Peyer's patch (tissue), 4 donors: Measurements from ENCODE around the gene LRRC72. TPM values are rescaled to one million over a fixed set of nuclear protein-coding genes. Genes with fewer than 3 reads are reported as not detected.
"Not testable (repeated sequence)": the region's sequence is repeated elsewhere in the genome, so short reads cannot be mapped to it uniquely, and the experiment has no call there.

Experiments used
- DNase-seq, 3 donors: peaks; one replicate each; pipeline ENCODE4 v3.0.0-alpha.2; 2017 to 2019
- H3K27ac ChIP-seq, 4 donors: fragments of 200-600 bp; sonication (generic); one replicate each; pipeline ENCODE4 v1.5.1; 2016 to 2019
- H3K27me3 ChIP-seq, 2 donors: fragments of 200-600 bp; sonication (generic); one replicate each; pipeline ENCODE4 v1.5.1; 2019
- H3K36me3 ChIP-seq, 3 donors: fragments of 200-600 bp; sonication (generic); one replicate each; pipeline ENCODE4 v1.5.1; 2016 to 2019
- H3K4me1 ChIP-seq, 4 donors: fragments of 200-600 bp; sonication (generic); one replicate each; pipeline ENCODE4 v1.5.1; 2016 to 2019
- H3K4me3 ChIP-seq, 4 donors: fragments of 200-600 bp; sonication (generic); 1 replicate in 3 of 4; 2 replicates in 1 of 4; pipeline ENCODE4 v1.5.1; 2016 to 2019; ENCODE audit warnings: mild to moderate bottlenecking in 1 of 4
- H3K9me3 ChIP-seq, 4 donors: fragments of 200-600 bp; sonication (generic); one replicate each; pipeline ENCODE4 v1.5.1; 2016 to 2019; ENCODE audit warnings: mild to moderate bottlenecking in 1 of 4
- CTCF ChIP-seq, 6 experiments: fragments of 450-650 bp in 4 of 6; fragments of 200-600 bp in 2 of 6; sonication (generic) in 1 of 6; IDR thresholded peaks; one replicate each; pipeline ENCODE4 v1.5.1; 2017 to 2019; ENCODE audit warnings: antibody characterized with exemption in 6 of 6, mild to moderate bottlenecking in 3 of 6, moderate library complexity in 1 of 6
- POLR2A ChIP-seq, 2 donors: fragments of 450-650 bp; IDR thresholded peaks; one replicate each; pipeline ENCODE4 v1.5.1; 2017; ENCODE audit warnings: antibody characterized with exemption in 2 of 2, mild to moderate bottlenecking in 2 of 2, moderate library complexity in 2 of 2
- total RNA-seq, 4 donors: library from RNA; depleted of rRNA; stranded (reverse); fragments of >200 nt; gene quantifications; one replicate each; pipeline ENCODE4 v1.1.0, GENCODE V29; 2016

LRRC72 gene
- total RNA-seq, 4 donors from 2014 or later: not detected

GRCh38 chr7:16529697-16530096, 3.1 kb downstream of the LRRC72 start:
- TF ChIP-seq POLR2A (IDR thresholded peaks at IDR 0.05) (no peak), CTCF (IDR thresholded peaks at IDR 0.05) (no peak)
- H3K4me1 ChIP-seq: no peaks in the 10 kb centered on the region

DNA sequence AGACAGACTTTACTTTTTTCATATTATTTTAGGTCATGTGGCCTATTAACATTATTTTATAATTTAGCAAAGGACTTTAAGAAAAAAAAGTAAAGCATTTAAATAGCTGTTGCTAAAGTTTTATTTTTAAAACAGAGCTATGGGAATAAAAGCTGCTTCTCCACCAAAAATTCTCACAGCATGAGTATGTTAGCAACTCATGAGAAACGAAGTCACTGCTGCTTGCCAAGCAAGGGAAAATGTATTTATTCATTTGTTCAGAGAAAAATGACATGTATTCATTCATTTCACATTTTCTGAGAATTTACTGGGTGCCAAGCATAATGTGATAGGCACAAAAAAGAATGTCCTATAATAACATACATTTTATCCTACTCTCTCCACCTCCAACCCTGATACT, 5.1 kb downstream of the LRRC72 start:
- no peaks in the 10 kb centered on the region for H3K4me1 ChIP-seq
- no peak overlapping the region for H3K27ac ChIP-seq
- DNase-seq: no peak
- H3K27me3 ChIP-seq: no peaks in the 10 kb centered on the region
- TF ChIP-seq CTCF (IDR thresholded peaks at IDR 0.05): no peak
- no peak for TF ChIP-seq POLR2A (IDR thresholded peaks at IDR 0.05)
- H3K36me3 ChIP-seq: no peaks in the 10 kb centered on the region
- no peaks in the 10 kb centered on the region for H3K9me3 ChIP-seq
- no peak overlapping the region for H3K4me3 ChIP-seq

More at GRCh38 chr7:16529697-16530096, 3.1 kb downstream of the LRRC72 start:
- no peak overlapping the region for H3K27ac ChIP-seq
- no peaks in the 10 kb centered on the region for H3K36me3 ChIP-seq
- no peak for DNase-seq
- H3K9me3 ChIP-seq: no peaks in the 10 kb centered on the region
- H3K27me3 ChIP-seq: no peaks in the 10 kb centered on the region
- no peak overlapping the region for H3K4me3 ChIP-seq

GRCh38 chr7:16532272-16532671, 5.6 kb downstream of the LRRC72 start:
- Histone ChIP-seq H3K27ac (no peak overlapping the region), H3K36me3 (no peaks in the 10 kb centered on the region), H3K4me1 (no peaks in the 10 kb centered on the region), H3K9me3 (no peaks in the 10 kb centered on the region), H3K27me3 (no peaks in the 10 kb centered on the region), H3K4me3 (no peak overlapping the region)
- TF ChIP-seq POLR2A (IDR thresholded peaks at IDR 0.05) (no peak), CTCF (IDR thresholded peaks at IDR 0.05) (no peak)
- DNase-seq: no peak

DNA sequence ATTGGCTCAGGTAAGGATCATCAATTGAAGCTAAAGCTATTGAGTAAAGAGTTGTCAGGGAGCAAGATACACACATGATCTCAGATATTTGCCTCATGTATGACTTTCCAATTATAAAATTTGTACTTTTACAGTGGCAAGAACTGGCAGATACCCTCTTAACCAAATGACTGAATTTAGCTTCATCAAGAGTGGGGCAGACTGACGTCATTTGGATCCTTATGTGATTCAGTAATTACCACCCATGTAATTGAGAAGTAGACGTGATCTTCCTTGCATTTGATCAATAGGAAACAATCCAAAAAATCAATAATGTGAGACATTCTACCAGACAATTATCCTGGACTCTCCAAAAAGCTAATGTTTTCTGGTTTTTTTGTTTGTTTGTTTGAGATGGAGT, 8.9 kb downstream of the LRRC72 start:
- Histone ChIP-seq H3K27ac (no peak overlapping the region), H3K4me1 (no peaks in the 10 kb centered on the region), H3K27me3 (no peaks in the 10 kb centered on the region), H3K9me3 (no peaks in the 10 kb centered on the region), H3K36me3 (no peaks in the 10 kb centered on the region), H3K4me3 (no peak overlapping the region)
- TF ChIP-seq CTCF (IDR thresholded peaks at IDR 0.05): no peak
- TF ChIP-seq POLR2A (IDR thresholded peaks at IDR 0.05): no peak
- no peak for DNase-seq

GRCh38 chr7:16540559-16540958, 13.9 kb downstream of the LRRC72 start:
- H3K36me3 ChIP-seq, H3K4me3 ChIP-seq, H3K27ac ChIP-seq, H3K4me1 ChIP-seq, H3K9me3 ChIP-seq, H3K27me3 ChIP-seq, DNase-seq: not testable (repeated sequence)

- Histone ChIP-seq H3K4me1 (no peaks in the 10 kb centered on the region), H3K27me3 (no peaks in the 10 kb centered on the region), H3K36me3 (no peaks in the 10 kb centered on the region), H3K27ac (no peak overlapping the region), H3K9me3 (no peaks in the 10 kb centered on the region), H3K4me3 (no peak overlapping the region)
- no peak for DNase-seq
- TF ChIP-seq CTCF (IDR thresholded peaks at IDR 0.05) (no peak), POLR2A (IDR thresholded peaks at IDR 0.05) (no peak)
Observed at GRCh38 chr7:16542401-16542800, 15.8 kb downstream of the LRRC72 start.
